Testis (tissue), 2 donors: ENCODE measurements around the gene L3MBTL4.

ENCODE experiments used
- POLR2A ChIP-seq: fragments of 450-650 bp; IDR thresholded peaks from one replicate; pipeline ENCODE4 v1.6.1; 2017; ENCODE audit warnings: antibody characterized with exemption, mild to moderate bottlenecking, moderate library complexity
- TF ChIP-seq, protein P1 (sequence below), 3 experiments: fragments of 450-650 bp in 2 of 3; fragments of 200-600 bp in 1 of 3; sonication (generic) in 1 of 3; IDR thresholded peaks; one replicate each; pipeline ENCODE4 v1.5.1; 2016 to 2019; ENCODE audit warnings: antibody characterized with exemption in 3 of 3, mild to moderate bottlenecking in 2 of 3, moderate library complexity in 1 of 3

DNA sequence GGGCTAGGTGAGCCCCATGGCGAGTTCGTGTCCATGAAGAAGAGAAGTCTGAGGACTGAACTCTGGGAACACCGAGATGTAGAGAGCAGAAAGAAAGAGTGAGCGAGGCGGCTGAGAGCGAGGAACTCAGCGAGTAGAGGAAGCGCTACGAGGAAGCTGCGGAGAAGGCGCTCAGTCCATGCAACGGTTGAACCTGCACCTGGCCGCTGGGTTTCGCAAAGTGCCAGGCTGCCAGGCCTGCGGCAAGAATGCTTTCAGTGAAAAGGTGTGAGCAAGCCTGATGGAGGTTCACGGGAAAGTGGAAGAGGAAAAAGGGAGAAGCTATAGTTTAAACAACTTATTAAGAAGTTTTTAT is 268.4 kb downstream of the L3MBTL4 start:
- TF ChIP-seq, protein P1, sequence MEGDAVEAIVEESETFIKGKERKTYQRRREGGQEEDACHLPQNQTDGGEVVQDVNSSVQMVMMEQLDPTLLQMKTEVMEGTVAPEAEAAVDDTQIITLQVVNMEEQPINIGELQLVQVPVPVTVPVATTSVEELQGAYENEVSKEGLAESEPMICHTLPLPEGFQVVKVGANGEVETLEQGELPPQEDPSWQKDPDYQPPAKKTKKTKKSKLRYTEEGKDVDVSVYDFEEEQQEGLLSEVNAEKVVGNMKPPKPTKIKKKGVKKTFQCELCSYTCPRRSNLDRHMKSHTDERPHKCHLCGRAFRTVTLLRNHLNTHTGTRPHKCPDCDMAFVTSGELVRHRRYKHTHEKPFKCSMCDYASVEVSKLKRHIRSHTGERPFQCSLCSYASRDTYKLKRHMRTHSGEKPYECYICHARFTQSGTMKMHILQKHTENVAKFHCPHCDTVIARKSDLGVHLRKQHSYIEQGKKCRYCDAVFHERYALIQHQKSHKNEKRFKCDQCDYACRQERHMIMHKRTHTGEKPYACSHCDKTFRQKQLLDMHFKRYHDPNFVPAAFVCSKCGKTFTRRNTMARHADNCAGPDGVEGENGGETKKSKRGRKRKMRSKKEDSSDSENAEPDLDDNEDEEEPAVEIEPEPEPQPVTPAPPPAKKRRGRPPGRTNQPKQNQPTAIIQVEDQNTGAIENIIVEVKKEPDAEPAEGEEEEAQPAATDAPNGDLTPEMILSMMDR (IDR thresholded peaks at IDR 0.05): no peak
- TF ChIP-seq POLR2A: no peak
